GM19467 (cell line): Measurements from ENCODE around the gene TOPBP1.
"Not testable (repeated sequence)": the region's sequence is repeated elsewhere in the genome, so short reads cannot be mapped to it uniquely, and the experiment has no call there.

Source experiments
- ATAC-seq: cut with Tn5 transposase; IDR thresholded peaks from one replicate; pipeline ENCODE4 v1.9.1; 2021; ENCODE audit warnings: mild to moderate bottlenecking, moderate library complexity; ENCODE audit not compliant: unreplicated experiment

The TOPBP1 gene

GRCh38 chr3:133674290-133674919 is 12.7 kb upstream of the TOPBP1 start:
- no peak for ATAC-seq

GRCh38 chr3:133673746-133674145 is 12.0 kb upstream of the TOPBP1 start:
- ATAC-seq = no peak

- ATAC-seq = no peak
These were observed 10.7 kb upstream of the TOPBP1 start for GRCh38 chr3:133672461-133672860.

- no peak for ATAC-seq
These were observed 8.8 kb upstream of the TOPBP1 start for GRCh38 chr3:133670525-133670995.

- no peak for ATAC-seq
These were observed 8.3 kb upstream of the TOPBP1 start for GRCh38 chr3:133669949-133670524.

GRCh38 chr3:133667118-133667517 is 5.4 kb upstream of the TOPBP1 start:
- ATAC-seq = no peak

- ATAC-seq = not testable (repeated sequence)
These were observed 3.4 kb upstream of the TOPBP1 start for GRCh38 chr3:133665188-133665587.

GRCh38 chr3:133663569-133664313 is 2.0 kb upstream of the TOPBP1 start:
- ATAC-seq = peak; percentile 55

- ATAC-seq = peak; percentile 26
These were observed 524 bp upstream of the TOPBP1 start for GRCh38 chr3:133662278-133662651.

- ATAC-seq = no peak
These were observed 1.9 kb downstream of the TOPBP1 start for GRCh38 chr3:133659806-133660205.

- no peak for ATAC-seq
These were observed 5.8 kb downstream of the TOPBP1 start for GRCh38 chr3:133655731-133656515.

GRCh38 chr3:133649486-133650068 is 12.2 kb downstream of the TOPBP1 start:
- ATAC-seq = no peak

GRCh38 chr3:133644768-133645167 is 17.0 kb downstream of the TOPBP1 start:
- no peak for ATAC-seq

GRCh38 chr3:133643611-133644010 is 18.1 kb downstream of the TOPBP1 start:
- ATAC-seq = no peak

GRCh38 chr3:133641254-133641653 is 20.5 kb downstream of the TOPBP1 start:
- ATAC-seq = no peak

GRCh38 chr3:133633439-133633838 is 28.3 kb downstream of the TOPBP1 start:
- ATAC-seq = no peak

GRCh38 chr3:133629146-133629545 is 32.6 kb downstream of the TOPBP1 start:
- ATAC-seq = no peak

GRCh38 chr3:133627789-133628188 is 34.0 kb downstream of the TOPBP1 start:
- no peak for ATAC-seq

GRCh38 chr3:133620066-133620784 is 41.5 kb downstream of the TOPBP1 start:
- peak; percentile 98 for ATAC-seq

GRCh38 chr3:133611534-133611933 is 50.2 kb downstream of the TOPBP1 start:
- no peak for ATAC-seq
